LNCAP (cell line): Measurements from ENCODE around the gene KCNG3.

ENCODE experiments used
- CTCF ChIP-seq: fragments of 450-650 bp; IDR thresholded peaks from 2 replicates; pipeline ENCODE4 v1.5.1; 2017; ENCODE audit warnings: mild to moderate bottlenecking

KCNG3 gene

GRCh38 chr2:42442774-42443173 is 51.0 kb downstream of the KCNG3 start:
- no peak for TF ChIP-seq CTCF

- no peak for TF ChIP-seq CTCF
These were observed 55.1 kb downstream of the KCNG3 start for GRCh38 chr2:42438685-42439084.

- no peak for TF ChIP-seq CTCF
These were observed 57.4 kb downstream of the KCNG3 start for GRCh38 chr2:42436370-42436769.

DNA sequence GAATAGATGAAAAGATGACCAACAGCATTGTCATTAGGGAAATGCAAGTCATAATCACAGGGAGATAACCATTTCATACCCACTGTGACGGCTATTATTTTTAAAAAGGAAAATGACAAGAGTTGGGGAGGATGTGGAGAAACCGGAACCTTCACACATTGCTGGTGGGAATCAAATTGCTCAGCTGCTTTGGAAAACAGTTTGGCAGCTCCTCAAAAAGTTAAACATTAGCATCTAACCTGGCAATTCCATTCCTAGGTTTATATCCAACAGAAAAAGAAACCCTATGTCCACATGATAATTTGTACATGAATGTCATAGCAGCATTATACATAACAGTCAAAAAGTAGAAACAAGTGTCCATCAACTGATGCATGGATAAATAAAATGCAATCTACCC is 58.2 kb downstream of the KCNG3 start:
- no peak for TF ChIP-seq CTCF

GRCh38 chr2:42430188-42430587 is 63.6 kb downstream of the KCNG3 start:
- no peak for TF ChIP-seq CTCF

GRCh38 chr2:42429352-42429751 is 64.4 kb downstream of the KCNG3 start:
- no peak for TF ChIP-seq CTCF

- no peak for TF ChIP-seq CTCF
These were observed 68.1 kb downstream of the KCNG3 start for GRCh38 chr2:42425697-42426096.

- TF ChIP-seq CTCF = no peak
These were observed 69.7 kb downstream of the KCNG3 start for GRCh38 chr2:42424033-42424432.
